Uterus (tissue), 4 donors: ENCODE results near the gene CRCP. TPM values are rescaled to one million over a fixed set of nuclear protein-coding genes. Genes with fewer than 3 reads are reported as not detected.

Experiments used
- DNase-seq, 2 donors: peaks; one replicate each; pipeline ENCODE4 v3.0.0-alpha.2; 2019 to 2020
- H3K27ac ChIP-seq, 2 donors: fragments of 200-600 bp; sonication (generic); 1 replicate in 1 of 2; 2 replicates in 1 of 2; pipeline ENCODE4 v1.5.1; 2016 to 2018
- H3K27me3 ChIP-seq, 2 donors: fragments of 200-600 bp; sonication (generic); one replicate each; pipeline ENCODE4 v1.5.1; 2018 to 2019; ENCODE audit warnings: control low read depth in 1 of 2
- H3K36me3 ChIP-seq, 2 donors: fragments of 200-600 bp; sonication (generic); one replicate each; pipeline ENCODE4 v1.5.1; 2019; ENCODE audit warnings: control low read depth in 1 of 2
- H3K4me1 ChIP-seq, 2 donors: fragments of 200-600 bp; sonication (generic); one replicate each; pipeline ENCODE4 v1.5.1; 2018 to 2019; ENCODE audit warnings: control low read depth in 1 of 2
- H3K4me3 ChIP-seq, 2 donors: fragments of 200-600 bp; sonication (generic); 1 replicate in 1 of 2; 2 replicates in 1 of 2; pipeline ENCODE4 v1.5.1; 2018 to 2019; ENCODE audit warnings: mild to moderate bottlenecking in 1 of 2
- H3K9me3 ChIP-seq, 2 donors: fragments of 200-600 bp; sonication (generic); one replicate each; pipeline ENCODE4 v1.5.1; 2019; ENCODE audit warnings: control low read depth in 1 of 2
- CTCF ChIP-seq, 4 experiments: fragments of 200-600 bp in 2 of 4; fragments of 450-650 bp in 2 of 4; sonication (generic) in 2 of 4; IDR thresholded peaks; one replicate each; pipeline ENCODE4 v1.5.1; 2016 to 2019; ENCODE audit warnings: antibody characterized with exemption in 4 of 4, mild to moderate bottlenecking in 2 of 4, moderate library complexity in 1 of 4
- POLR2A ChIP-seq, 2 donors: fragments of 450-650 bp; IDR thresholded peaks; one replicate each; pipeline ENCODE4 v1.6.1; 2016; ENCODE audit warnings: antibody characterized with exemption in 2 of 2, mild to moderate bottlenecking in 1 of 2, moderate library complexity in 1 of 2
- intact Hi-C: fragments of 100-400 bp; cut with DNase I; formaldehyde crosslinking; loops from one replicate; pipeline ENCODE4 v1.15.1; 2023; ENCODE audit warnings: low total_unique reads
- total RNA-seq, 4 donors: library from RNA; depleted of rRNA in 3 of 4; stranded (reverse); fragments of >200 nt in 3 of 4; gene quantifications; one replicate each; pipeline versions ENCODE4 v1.1.0 to v1.2.4, GENCODE V29; 2014 to 2023
- donor health status: DM: yes; HTN: yes; CAD: no.

Gene CRCP
- total RNA-seq, 4 donors from 2014 or later: 8.5 to 39.7 (median 37.6) TPM

GRCh38 chr7:66189695-66190503 is 75.3 kb downstream of the CRCP start:
- Histone ChIP-seq H3K27ac (no peak overlapping the region), H3K9me3 (no peaks in the 10 kb centered on the region), H3K4me3 (no peak overlapping the region), H3K36me3 (no peaks in the 10 kb centered on the region), H3K27me3 (no peaks in the 10 kb centered on the region), H3K4me1 (no peaks in the 10 kb centered on the region)
- intact Hi-C loops: no loop called here
- DNase-seq: no peak
- TF ChIP-seq CTCF (IDR thresholded peaks at IDR 0.05): no peak
- no peak for TF ChIP-seq POLR2A (IDR thresholded peaks at IDR 0.05)

GRCh38 chr7:66190504-66190857 is 75.8 kb downstream of the CRCP start:
- intact Hi-C loops: no loop called here
- H3K4me1 ChIP-seq: no peaks in the 10 kb centered on the region
- no peaks in the 10 kb centered on the region for H3K9me3 ChIP-seq
- H3K27me3 ChIP-seq: no peaks in the 10 kb centered on the region
- no peak overlapping the region for H3K4me3 ChIP-seq
- H3K27ac ChIP-seq: no peak overlapping the region
- no peak for TF ChIP-seq CTCF (IDR thresholded peaks at IDR 0.05)
- TF ChIP-seq POLR2A (IDR thresholded peaks at IDR 0.05): no peak
- no peaks in the 10 kb centered on the region for H3K36me3 ChIP-seq
- DNase-seq: no peak

- Histone ChIP-seq H3K27ac (no peak overlapping the region), H3K4me3 (no peak overlapping the region), H3K9me3 (no peaks in the 10 kb centered on the region), H3K4me1 (no peaks in the 10 kb centered on the region), H3K27me3 (no peaks in the 10 kb centered on the region), H3K36me3 (no peaks in the 10 kb centered on the region)
- intact Hi-C loops: no loop called here
- DNase-seq: no peak
- TF ChIP-seq CTCF (IDR thresholded peaks at IDR 0.05) (no peak), POLR2A (IDR thresholded peaks at IDR 0.05) (no peak)
Observed at GRCh38 chr7:66193146-66193725, 78.6 kb downstream of the CRCP start.

DNA sequence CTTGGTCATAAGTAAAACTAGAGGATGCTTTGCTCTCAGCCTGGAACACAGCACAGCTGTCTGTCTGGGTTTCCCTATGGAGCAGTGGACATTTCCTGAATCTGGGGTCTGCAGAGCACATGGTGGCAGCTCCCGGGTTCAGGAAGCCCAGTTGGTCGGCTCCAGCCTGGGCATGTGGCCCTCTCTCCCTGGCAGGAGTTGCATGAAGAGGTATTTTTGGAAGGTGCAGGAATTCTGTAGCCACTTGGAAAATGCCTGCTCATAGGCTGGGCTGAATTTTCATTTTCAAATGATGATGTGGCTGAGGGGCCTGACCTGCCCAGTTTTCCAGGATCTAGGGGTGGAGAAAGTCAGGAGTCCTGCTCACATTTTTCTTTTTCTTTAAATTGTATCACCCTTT is 83.8 kb downstream of the CRCP start:
- H3K36me3 ChIP-seq: no peaks in the 10 kb centered on the region
- no peak for DNase-seq
- intact Hi-C loops: no loop called here
- H3K27me3 ChIP-seq: no peaks in the 10 kb centered on the region
- no peak for TF ChIP-seq POLR2A (IDR thresholded peaks at IDR 0.05)
- no peak for TF ChIP-seq CTCF (IDR thresholded peaks at IDR 0.05)
- no peak overlapping the region for H3K4me3 ChIP-seq
- H3K4me1 ChIP-seq: no peaks in the 10 kb centered on the region
- no peaks in the 10 kb centered on the region for H3K9me3 ChIP-seq
- no peak overlapping the region for H3K27ac ChIP-seq

DNA sequence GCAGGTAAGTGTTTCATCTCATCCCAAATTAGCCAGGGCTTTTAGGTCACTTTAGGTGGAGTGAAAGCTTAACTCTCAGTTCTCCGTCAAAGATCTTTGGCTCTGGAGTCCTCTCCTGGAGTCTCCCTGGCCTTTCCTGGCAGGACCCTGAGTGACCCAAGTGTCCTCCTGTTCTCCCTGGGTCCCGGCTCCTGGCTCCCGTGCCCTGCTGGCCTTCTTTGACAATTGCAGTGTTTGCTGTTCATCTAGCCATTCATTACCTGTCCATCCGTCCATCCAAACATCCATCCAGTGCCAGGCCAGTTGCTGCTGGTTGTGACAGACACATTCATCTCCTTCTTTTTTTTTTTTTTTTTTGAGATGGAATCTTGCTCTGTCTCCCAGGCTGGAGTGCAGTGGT is 84.3 kb downstream of the CRCP start:
- DNase-seq: no peak
- no peaks in the 10 kb centered on the region for H3K9me3 ChIP-seq
- no peaks in the 10 kb centered on the region for H3K4me1 ChIP-seq
- H3K4me3 ChIP-seq: no peak overlapping the region
- intact Hi-C loops: no loop called here
- no peaks in the 10 kb centered on the region for H3K36me3 ChIP-seq
- no peaks in the 10 kb centered on the region for H3K27me3 ChIP-seq
- no peak overlapping the region for H3K27ac ChIP-seq
- TF ChIP-seq CTCF (IDR thresholded peaks at IDR 0.05) (no peak), POLR2A (IDR thresholded peaks at IDR 0.05) (no peak)
